Osteocyte (in vitro differentiated cells): ENCODE results near the gene GPR162. TPM values are rescaled to one million over a fixed set of nuclear protein-coding genes. Genes with fewer than 3 reads are reported as not detected.
"Not testable (repeated sequence)": the region's sequence is repeated elsewhere in the genome, so short reads cannot be mapped to it uniquely, and the experiment has no call there.

ENCODE experiments used
- DNase-seq: peaks from one replicate; pipeline ENCODE4 v3.0.0; 2021; ENCODE audit warnings: mixed read lengths; ENCODE audit not compliant: unreplicated experiment; ENCODE audit errors: extremely low spot score
- H3K27ac Mint-ChIP-seq: one replicate; pipeline ENCODE4 v1.8.0; 2021; ENCODE audit warnings: mild to moderate bottlenecking, mixed read lengths; ENCODE audit not compliant: unreplicated experiment
- H3K27me3 Mint-ChIP-seq: one replicate; pipeline ENCODE4 v1.8.0; 2021; ENCODE audit warnings: mixed read lengths; ENCODE audit not compliant: unreplicated experiment
- H3K36me3 Mint-ChIP-seq: one replicate; pipeline ENCODE4 v1.8.0; 2021; ENCODE audit warnings: mixed read lengths; ENCODE audit not compliant: unreplicated experiment
- H3K4me1 Mint-ChIP-seq: one replicate; pipeline ENCODE4 v1.8.0; 2021; ENCODE audit warnings: mixed read lengths; ENCODE audit not compliant: unreplicated experiment
- H3K4me3 Mint-ChIP-seq: one replicate; pipeline ENCODE4 v1.8.0; 2021; ENCODE audit warnings: mild to moderate bottlenecking, moderate library complexity, mixed read lengths; ENCODE audit not compliant: unreplicated experiment
- H3K9me3 Mint-ChIP-seq: one replicate; pipeline ENCODE4 v1.8.0; 2021; ENCODE audit warnings: mixed read lengths; ENCODE audit not compliant: unreplicated experiment
- total RNA-seq: library from RNA; stranded (reverse); gene quantifications from 2 replicates; pipeline ENCODE4 v1.2.1, GENCODE V29; 2021
- TF ChIP-seq, protein P1 (sequence below): fragments of 200-600 bp; sonication (generic); IDR thresholded peaks from 2 replicates; pipeline ENCODE4 v1.5.0; 2021; ENCODE audit warnings: antibody characterized with exemption, mild to moderate bottlenecking, moderate library complexity

The GPR162 gene
- total RNA-seq, 1 donor from 2014 or later, result 11.5 TPM

- Mint-ChIP-seq H3K27ac (peak overlapping the region; percentile 95), H3K27me3 (no peaks in the 10 kb centered on the region), H3K9me3 (no peaks in the 10 kb centered on the region), H3K4me1 (peaks cover 42% of the 10 kb centered on the region), H3K4me3 (peak overlapping the region; percentile 91), H3K36me3 (peaks cover 38% of the 10 kb centered on the region)
- TF ChIP-seq, protein P1, sequence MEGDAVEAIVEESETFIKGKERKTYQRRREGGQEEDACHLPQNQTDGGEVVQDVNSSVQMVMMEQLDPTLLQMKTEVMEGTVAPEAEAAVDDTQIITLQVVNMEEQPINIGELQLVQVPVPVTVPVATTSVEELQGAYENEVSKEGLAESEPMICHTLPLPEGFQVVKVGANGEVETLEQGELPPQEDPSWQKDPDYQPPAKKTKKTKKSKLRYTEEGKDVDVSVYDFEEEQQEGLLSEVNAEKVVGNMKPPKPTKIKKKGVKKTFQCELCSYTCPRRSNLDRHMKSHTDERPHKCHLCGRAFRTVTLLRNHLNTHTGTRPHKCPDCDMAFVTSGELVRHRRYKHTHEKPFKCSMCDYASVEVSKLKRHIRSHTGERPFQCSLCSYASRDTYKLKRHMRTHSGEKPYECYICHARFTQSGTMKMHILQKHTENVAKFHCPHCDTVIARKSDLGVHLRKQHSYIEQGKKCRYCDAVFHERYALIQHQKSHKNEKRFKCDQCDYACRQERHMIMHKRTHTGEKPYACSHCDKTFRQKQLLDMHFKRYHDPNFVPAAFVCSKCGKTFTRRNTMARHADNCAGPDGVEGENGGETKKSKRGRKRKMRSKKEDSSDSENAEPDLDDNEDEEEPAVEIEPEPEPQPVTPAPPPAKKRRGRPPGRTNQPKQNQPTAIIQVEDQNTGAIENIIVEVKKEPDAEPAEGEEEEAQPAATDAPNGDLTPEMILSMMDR, result no peak
- DNase-seq, result no peak
Measured at GRCh38 chr12:6866920-6867412, 45.3 kb downstream of the GPR162 start.

DNA sequence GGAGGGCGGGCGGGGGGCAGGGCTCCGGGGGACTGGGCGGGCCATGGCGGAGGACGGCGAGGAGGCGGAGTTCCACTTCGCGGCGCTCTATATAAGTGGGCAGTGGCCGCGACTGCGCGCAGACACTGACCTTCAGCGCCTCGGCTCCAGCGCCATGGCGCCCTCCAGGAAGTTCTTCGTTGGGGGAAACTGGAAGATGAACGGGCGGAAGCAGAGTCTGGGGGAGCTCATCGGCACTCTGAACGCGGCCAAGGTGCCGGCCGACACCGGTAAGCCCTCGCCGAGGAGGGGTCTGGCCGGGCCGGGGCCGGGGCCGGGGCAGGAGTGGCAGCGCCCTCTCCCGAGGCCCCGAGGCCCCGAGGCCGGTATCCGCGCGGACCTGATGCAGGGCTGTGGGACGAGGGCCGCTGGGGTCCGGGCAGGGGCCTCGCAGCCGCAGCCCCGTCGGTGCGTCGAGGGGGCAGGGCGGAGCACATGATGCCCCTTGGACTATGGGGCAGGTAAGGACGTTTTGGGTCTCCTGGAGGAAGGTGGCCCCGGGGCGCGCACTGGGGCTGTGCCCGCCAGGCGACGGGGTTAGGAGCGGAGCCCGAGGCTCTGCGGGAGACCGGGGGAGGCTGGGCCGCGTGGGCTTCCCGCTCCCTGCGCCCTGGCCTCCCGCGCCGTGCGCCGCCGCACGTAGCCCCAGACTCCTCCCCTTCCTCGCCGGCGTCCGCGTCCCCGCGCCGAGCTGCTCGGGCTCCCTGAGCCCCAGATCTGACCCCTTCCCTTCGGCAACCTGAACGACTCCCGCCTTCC lies 46.0 kb downstream of the GPR162 start, which contains the start of gene TPI1:
TPI1 (plus strand) TSS at position 119 of the 798 bp plus-strand sequence; CDS start at position 155, 36 bp downstream.
- peaks cover 36% of the 10 kb centered on the region for H3K36me3 Mint-ChIP-seq
- H3K4me1 Mint-ChIP-seq, result peaks cover 48% of the 10 kb centered on the region
- no peaks in the 10 kb centered on the region for H3K27me3 Mint-ChIP-seq
- DNase-seq, result peak; percentile 94
- H3K4me3 Mint-ChIP-seq, result peak within 1 kb of the TSS; percentile 91
- TF ChIP-seq, protein P1, result no peak
- H3K9me3 Mint-ChIP-seq, result no peaks in the 10 kb centered on the region
- H3K27ac Mint-ChIP-seq, result peak within 1 kb of the TSS; percentile 95

DNA sequence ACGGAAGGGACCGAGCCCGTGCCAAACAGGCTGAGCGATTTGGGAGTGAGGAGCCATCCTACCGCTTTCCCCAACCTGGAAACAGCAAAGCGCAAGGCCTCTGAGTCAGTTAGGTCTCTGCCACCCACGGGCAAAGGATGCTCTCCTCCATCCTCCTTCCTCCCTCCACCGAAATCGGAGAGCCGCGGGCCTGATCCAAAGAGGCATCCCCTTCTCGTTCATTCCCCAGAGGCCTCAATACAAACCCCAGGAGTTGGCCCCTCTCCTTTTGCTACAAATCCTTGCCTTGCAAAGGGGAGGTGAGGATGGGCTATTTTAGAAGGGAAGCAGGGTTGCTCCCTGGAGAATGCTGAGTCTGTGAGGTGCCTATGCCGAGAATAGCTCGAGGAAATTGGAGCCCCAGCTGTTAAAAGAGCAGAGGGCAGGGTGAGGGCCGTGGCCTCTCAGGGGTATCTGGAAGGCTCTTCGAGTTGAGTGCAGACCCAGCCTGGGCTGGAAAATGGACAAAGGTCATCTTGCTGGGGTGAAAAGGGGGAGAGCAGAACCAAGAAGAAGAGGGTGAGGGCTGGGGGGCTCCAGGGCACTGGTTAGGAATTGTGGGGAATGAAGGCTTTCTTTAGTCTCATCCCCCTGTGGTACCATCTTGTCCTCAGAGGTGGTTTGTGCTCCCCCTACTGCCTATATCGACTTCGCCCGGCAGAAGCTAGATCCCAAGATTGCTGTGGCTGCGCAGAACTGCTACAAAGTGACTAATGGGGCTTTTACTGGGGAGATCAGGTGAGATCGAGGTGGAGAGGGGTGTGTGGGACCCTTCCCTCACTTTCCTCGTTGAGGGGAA lies 46.8 kb downstream of the GPR162 start:
- Mint-ChIP-seq H3K36me3 (peaks cover 31% of the 10 kb centered on the region), H3K4me1 (peaks cover 48% of the 10 kb centered on the region), H3K27ac (peak overlapping the region; percentile 85), H3K27me3 (no peaks in the 10 kb centered on the region), H3K9me3 (no peaks in the 10 kb centered on the region), H3K4me3 (peak overlapping the region; percentile 91)
- TF ChIP-seq, protein P1, result peak; percentile 12
- DNase-seq, result no peak

- Mint-ChIP-seq H3K27me3 (no peaks in the 10 kb centered on the region), H3K27ac (peak overlapping the region; percentile 85), H3K4me1 (peaks cover 53% of the 10 kb centered on the region), H3K9me3 (no peaks in the 10 kb centered on the region), H3K36me3 (peaks cover 28% of the 10 kb centered on the region), H3K4me3 (peak overlapping the region; percentile 91)
- TF ChIP-seq, protein P1, result peak; percentile 88
- DNase-seq, result peak; percentile 93
Measured at GRCh38 chr12:6869049-6870021, 47.7 kb downstream of the GPR162 start.

DNA sequence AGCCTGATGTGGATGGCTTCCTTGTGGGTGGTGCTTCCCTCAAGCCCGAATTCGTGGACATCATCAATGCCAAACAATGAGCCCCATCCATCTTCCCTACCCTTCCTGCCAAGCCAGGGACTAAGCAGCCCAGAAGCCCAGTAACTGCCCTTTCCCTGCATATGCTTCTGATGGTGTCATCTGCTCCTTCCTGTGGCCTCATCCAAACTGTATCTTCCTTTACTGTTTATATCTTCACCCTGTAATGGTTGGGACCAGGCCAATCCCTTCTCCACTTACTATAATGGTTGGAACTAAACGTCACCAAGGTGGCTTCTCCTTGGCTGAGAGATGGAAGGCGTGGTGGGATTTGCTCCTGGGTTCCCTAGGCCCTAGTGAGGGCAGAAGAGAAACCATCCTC lies 48.7 kb downstream of the GPR162 start:
- Mint-ChIP-seq H3K36me3 (peaks cover 20% of the 10 kb centered on the region), H3K4me1 (peaks cover 53% of the 10 kb centered on the region), H3K27ac (peak overlapping the region; percentile 9), H3K4me3 (peak overlapping the region; percentile 4)
- not testable (repeated sequence) for DNase-seq, H3K27me3 Mint-ChIP-seq, H3K9me3 Mint-ChIP-seq
